AG04449 (cell line): ENCODE measurements around the gene ZBTB16.

Source experiments
- CTCF ChIA-PET: fragments of 350-600 bp; formaldehyde crosslinking; extraction: SDS; loops from one replicate; lab custom pipeline; 2021; ENCODE audit warnings: antibody characterized with exemption; lab: Yijun Ruan, JAX
- POLR2A ChIA-PET: fragments of 400-600, 350-600 bp; formaldehyde crosslinking; extraction: SDS; loops from one replicate; lab custom pipeline; 2020; ENCODE audit warnings: antibody characterized with exemption, inconsistent platforms; lab: Yijun Ruan, JAX
- DNase-seq: peaks from one replicate; pipeline ENCODE4 v3.0.0-alpha.2; 2010; ENCODE audit warnings: low read depth, low spot score
- H3K4me3 ChIP-seq: 2 replicates; pipeline ENCODE4 v1.5.1; 2011; ENCODE audit warnings: low read depth, mild to moderate bottlenecking, control low read depth, low read length
- TF ChIP-seq, protein P1 (sequence below): IDR thresholded peaks from one replicate; pipeline ENCODE4 v1.5.1; 2011; ENCODE audit warnings: mild to moderate bottlenecking, moderate library complexity, low read length, control low read depth, inconsistent platforms; ENCODE audit not compliant: insufficient read depth; ENCODE audit errors: missing control alignments

The ZBTB16 gene

DNA sequence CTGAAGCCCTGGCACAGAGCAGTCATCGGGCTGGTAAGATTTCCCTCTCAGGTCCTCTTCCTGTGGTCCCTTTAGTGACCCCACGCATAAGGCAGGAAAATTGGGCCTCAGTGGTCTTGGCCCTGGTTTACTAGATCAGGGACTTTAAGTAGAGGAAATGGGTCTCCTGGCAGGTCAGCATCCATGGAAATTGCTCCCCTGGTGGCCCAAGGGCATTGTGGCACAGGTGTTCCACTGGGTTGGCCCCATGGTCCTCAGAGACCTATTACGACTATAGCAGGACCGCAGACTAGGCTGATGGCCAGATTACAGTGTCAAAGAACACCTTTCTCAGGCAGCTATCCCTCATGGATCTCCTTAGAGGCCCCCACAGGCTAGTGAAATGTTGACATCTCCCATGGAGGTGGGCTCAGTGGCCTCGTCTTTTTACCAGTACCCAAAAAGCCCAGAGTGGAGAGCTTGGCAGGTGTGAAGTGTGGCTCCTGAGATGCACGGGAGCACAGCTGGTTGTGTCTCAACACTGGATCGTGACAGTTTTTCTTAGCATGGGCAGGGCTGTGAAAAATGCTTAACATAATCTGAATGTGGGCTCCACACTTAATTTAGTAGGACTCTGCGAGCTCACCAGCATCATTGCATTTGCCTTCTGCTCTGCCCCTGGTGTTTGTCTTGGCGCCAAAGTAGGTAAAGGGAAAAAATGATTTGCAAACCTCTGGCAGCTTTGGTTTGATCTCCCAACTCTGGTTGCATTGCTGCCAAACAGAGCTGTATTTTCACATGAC is 74.2 kb downstream of the ZBTB16 start:
- ChIA-PET CTCF (interaction anchor here (1.5 kb wide), 1 partner anchor 128 kb away, joined by 4 read pairs; no protein-coding TSS in a partner anchor), POLR2A (interaction anchor here (0.5 to 0.7 kb wide), 3 partner anchors 18 to 258 kb away, joined by 3 to 4 read pairs (median 3); partner anchors contain the start of gene USP28)

DNA sequence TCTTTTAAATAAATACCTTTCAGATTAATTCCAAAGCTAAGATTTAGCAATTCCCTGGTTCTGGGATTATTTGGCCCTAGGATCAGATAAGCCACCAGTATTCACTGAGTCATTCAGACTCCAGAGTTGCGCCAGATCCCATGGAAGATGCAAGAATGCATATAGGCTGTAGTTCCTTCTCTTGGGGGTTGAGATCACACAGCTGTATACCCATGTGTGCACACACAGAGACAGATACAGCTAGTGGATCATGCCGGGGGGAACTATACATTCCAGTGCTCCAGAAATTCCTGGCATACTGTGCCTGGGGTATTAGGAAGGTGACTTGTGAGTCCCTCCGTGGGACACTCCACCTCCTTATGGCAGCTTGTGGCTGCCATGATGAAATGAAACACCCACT is 75.4 kb downstream of the ZBTB16 start:
- ChIA-PET POLR2A (interaction anchor here (0.7 kb wide), 1 partner anchor 259 kb away, joined by 3 read pairs; the partner anchor contains the start of gene USP28), CTCF (interaction anchor here (0.8 to 1.5 kb wide), 2 partner anchors 15 to 127 kb away, joined by 3 to 4 read pairs; no protein-coding TSS in a partner anchor)
- DNase-seq: no peak

More for the DNA sequence above, 74.2 kb downstream of the ZBTB16 start:
- TF ChIP-seq, protein P1, sequence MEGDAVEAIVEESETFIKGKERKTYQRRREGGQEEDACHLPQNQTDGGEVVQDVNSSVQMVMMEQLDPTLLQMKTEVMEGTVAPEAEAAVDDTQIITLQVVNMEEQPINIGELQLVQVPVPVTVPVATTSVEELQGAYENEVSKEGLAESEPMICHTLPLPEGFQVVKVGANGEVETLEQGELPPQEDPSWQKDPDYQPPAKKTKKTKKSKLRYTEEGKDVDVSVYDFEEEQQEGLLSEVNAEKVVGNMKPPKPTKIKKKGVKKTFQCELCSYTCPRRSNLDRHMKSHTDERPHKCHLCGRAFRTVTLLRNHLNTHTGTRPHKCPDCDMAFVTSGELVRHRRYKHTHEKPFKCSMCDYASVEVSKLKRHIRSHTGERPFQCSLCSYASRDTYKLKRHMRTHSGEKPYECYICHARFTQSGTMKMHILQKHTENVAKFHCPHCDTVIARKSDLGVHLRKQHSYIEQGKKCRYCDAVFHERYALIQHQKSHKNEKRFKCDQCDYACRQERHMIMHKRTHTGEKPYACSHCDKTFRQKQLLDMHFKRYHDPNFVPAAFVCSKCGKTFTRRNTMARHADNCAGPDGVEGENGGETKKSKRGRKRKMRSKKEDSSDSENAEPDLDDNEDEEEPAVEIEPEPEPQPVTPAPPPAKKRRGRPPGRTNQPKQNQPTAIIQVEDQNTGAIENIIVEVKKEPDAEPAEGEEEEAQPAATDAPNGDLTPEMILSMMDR: no peak
- DNase-seq: no peak
- H3K4me3 ChIP-seq: no peak overlapping the region

DNA sequence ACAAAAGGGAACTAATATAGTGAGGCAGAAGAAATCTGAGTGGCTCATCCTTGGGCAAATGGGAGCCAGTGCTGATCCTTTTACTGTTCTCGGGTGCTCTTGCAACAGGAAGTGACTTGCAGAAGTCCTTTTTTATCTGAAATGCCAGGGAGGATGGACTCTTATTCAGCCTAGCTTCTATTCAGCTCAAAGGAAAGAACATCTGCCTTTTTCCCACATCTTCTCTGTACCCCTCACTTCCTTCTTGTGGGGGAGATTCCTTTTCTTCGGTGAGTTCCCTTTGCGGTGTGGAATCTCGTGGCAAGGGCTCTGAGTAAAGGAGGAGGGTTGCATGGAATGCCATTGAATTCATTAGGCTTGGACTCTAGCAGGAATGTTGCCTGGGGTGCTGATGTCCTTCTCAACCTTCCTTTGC is 76.2 kb downstream of the ZBTB16 start:
- POLR2A ChIA-PET: no interaction called here
- TF ChIP-seq, protein P1: no peak
- H3K4me3 ChIP-seq: no peak overlapping the region
- no peak for DNase-seq
- CTCF ChIA-PET: no interaction called here

More for the DNA sequence above, 75.4 kb downstream of the ZBTB16 start:
- TF ChIP-seq, protein P1: no peak
- H3K4me3 ChIP-seq: no peak overlapping the region

DNA sequence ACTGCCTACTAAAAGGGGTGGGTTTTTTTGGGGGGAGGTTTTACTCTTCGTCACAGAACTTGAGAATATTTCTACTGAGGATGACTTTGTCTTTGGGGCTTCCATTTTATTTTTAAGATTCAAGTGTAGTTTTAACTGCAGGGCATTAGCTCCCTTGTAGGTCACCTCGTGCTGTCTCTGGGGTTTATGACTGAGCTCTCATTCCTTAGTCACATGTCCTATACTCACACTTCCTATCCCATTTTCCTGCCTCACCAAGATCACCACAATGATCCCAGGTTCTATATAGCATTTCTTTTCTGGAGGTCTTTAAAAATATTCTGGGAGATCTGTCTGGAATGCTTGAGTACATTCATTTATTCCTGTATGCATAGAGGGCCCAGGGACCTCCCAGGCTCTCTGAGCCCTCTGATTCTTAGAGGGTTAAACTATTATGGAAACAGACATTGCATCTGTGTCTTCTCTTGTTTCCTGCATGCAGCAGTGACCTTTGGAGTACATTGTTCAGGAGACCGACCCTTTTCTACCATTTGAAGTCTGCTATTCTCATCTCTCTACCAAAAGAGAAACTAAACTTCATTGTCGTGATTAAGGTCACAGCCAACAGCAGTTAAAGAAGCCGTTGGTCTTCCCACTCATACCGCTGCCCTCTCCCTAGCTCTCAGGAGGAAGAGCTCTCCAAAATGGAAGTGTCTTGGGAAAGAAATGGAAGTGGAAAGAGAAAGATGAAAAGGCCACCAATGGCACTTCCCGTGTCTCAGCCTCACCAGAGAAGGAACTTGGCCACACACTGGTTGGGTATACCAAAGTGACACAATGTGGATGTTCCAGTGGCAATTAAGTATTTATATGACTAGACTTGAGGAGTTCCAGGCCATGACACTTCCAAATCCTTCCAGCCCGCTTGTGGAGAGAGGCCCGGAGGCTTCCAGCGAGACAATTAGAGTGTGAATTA is 77.5 kb downstream of the ZBTB16 start:
- ChIA-PET CTCF (no interaction called here), POLR2A (no interaction called here)
- no peak overlapping the region for H3K4me3 ChIP-seq
- no peak for DNase-seq
- TF ChIP-seq, protein P1: no peak

DNA sequence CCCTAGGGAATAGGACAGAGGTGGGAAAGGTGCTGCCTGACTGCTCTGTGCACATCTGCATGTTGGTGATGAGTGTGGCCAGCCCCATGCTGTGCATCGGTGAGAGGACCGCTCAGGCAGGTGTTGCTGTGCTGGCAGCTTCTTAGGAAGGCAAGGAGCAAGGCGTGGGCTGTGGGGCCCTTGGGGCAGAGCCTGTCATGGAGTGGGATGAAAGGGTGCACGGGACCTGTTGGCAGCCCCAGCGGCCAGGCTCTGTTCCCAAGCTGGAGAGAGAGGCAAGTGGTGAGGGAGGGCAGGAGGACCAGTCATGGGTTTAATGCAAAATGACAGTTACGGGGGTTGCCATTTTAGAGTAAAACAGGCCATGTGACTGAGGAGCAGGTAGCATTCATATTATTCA is 78.3 kb downstream of the ZBTB16 start:
- CTCF ChIA-PET: no interaction called here
- TF ChIP-seq, protein P1: no peak

More for the DNA sequence above, 78.3 kb downstream of the ZBTB16 start:
- POLR2A ChIA-PET: no interaction called here
- DNase-seq: no peak
- no peak overlapping the region for H3K4me3 ChIP-seq
